ENCODE measurements around the gene LENG8.
"Not testable (repeated sequence)": the region's sequence is repeated elsewhere in the genome, so short reads cannot be mapped to it uniquely, and the experiment has no call there.

The LENG8 gene

GRCh38 chr19:54446349-54446748, 2.6 kb upstream of the LENG8 start:
- not testable (repeated sequence) for DNase-seq, H3K9me3 Mint-ChIP-seq, H3K4me3 Mint-ChIP-seq, H3K27me3 Mint-ChIP-seq, H3K27ac Mint-ChIP-seq
- peaks cover 73% of the 10 kb centered on the region for H3K36me3 Mint-ChIP-seq (ENCODE audit: low read depth)
- H3K4me1 Mint-ChIP-seq (ENCODE audit: low read depth) = peaks cover 32% of the 10 kb centered on the region

GRCh38 chr19:54448040-54448773, 792 bp upstream of the LENG8 start:
- H3K4me1 Mint-ChIP-seq (ENCODE audit: low read depth) = peaks cover 48% of the 10 kb centered on the region
- DNase-seq = no peak
- no peaks in the 10 kb centered on the region for H3K9me3 Mint-ChIP-seq
- H3K36me3 Mint-ChIP-seq (ENCODE audit: low read depth) = peaks cover 78% of the 10 kb centered on the region
- H3K4me3 Mint-ChIP-seq = peak overlapping the region; percentile 98
- H3K27me3 Mint-ChIP-seq = no peaks in the 10 kb centered on the region
- H3K27ac Mint-ChIP-seq = peak overlapping the region; percentile 98

- no peak for DNase-seq
- peak overlapping the region; percentile 98 for H3K4me3 Mint-ChIP-seq
- H3K36me3 Mint-ChIP-seq (ENCODE audit: low read depth) = peaks cover 84% of the 10 kb centered on the region
- no peaks in the 10 kb centered on the region for H3K9me3 Mint-ChIP-seq
- peaks cover 48% of the 10 kb centered on the region for H3K4me1 Mint-ChIP-seq (ENCODE audit: low read depth)
- H3K27me3 Mint-ChIP-seq = no peaks in the 10 kb centered on the region
- H3K27ac Mint-ChIP-seq = peak overlapping the region; percentile 98
Measured at GRCh38 chr19:54449701-54450069, 686 bp downstream of the LENG8 start.

- peak overlapping the region; percentile 98 for H3K27ac Mint-ChIP-seq
- no peaks in the 10 kb centered on the region for H3K27me3 Mint-ChIP-seq
- H3K9me3 Mint-ChIP-seq = no peaks in the 10 kb centered on the region
- H3K4me3 Mint-ChIP-seq = peak overlapping the region; percentile 98
- DNase-seq = peak; percentile 26
- peaks cover 44% of the 10 kb centered on the region for H3K4me1 Mint-ChIP-seq (ENCODE audit: low read depth)
- H3K36me3 Mint-ChIP-seq (ENCODE audit: low read depth) = peaks cover 85% of the 10 kb centered on the region
Measured at GRCh38 chr19:54451331-54451871, 2.4 kb downstream of the LENG8 start.

DNA sequence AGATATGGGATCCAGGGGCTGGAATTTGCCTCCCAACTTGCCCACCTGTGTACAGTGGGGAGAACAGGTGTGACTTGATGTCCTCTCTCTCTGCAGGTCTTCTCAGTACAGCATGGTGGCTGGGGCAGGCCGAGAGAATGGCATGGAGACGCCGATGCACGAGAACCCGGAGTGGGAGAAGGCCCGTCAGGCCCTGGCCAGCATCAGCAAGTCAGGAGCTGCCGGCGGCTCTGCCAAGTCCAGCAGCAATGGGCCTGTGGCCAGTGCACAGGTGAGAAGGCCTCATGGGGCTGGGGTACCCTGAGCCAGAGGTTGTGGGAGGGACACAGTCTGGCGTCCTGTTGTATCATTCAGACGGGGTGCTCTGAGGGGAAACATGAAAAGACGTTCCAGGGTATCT, 3.0 kb downstream of the LENG8 start:
- no peak for DNase-seq
- Mint-ChIP-seq H3K36me3 (ENCODE audit: low read depth) (peaks cover 90% of the 10 kb centered on the region), H3K4me1 (ENCODE audit: low read depth) (peaks cover 41% of the 10 kb centered on the region), H3K27me3 (no peaks in the 10 kb centered on the region), H3K4me3 (peak overlapping the region; percentile 98), H3K9me3 (no peaks in the 10 kb centered on the region), H3K27ac (peak overlapping the region; percentile 98)

GRCh38 chr19:54452626-54453025, 3.6 kb downstream of the LENG8 start:
- H3K4me1 Mint-ChIP-seq (ENCODE audit: low read depth) = peaks cover 35% of the 10 kb centered on the region
- H3K9me3 Mint-ChIP-seq = no peaks in the 10 kb centered on the region
- DNase-seq = no peak
- H3K4me3 Mint-ChIP-seq = no peak overlapping the region
- no peaks in the 10 kb centered on the region for H3K27me3 Mint-ChIP-seq
- H3K27ac Mint-ChIP-seq = peak overlapping the region; percentile 36
- H3K36me3 Mint-ChIP-seq (ENCODE audit: low read depth) = peaks cover 94% of the 10 kb centered on the region

DNA sequence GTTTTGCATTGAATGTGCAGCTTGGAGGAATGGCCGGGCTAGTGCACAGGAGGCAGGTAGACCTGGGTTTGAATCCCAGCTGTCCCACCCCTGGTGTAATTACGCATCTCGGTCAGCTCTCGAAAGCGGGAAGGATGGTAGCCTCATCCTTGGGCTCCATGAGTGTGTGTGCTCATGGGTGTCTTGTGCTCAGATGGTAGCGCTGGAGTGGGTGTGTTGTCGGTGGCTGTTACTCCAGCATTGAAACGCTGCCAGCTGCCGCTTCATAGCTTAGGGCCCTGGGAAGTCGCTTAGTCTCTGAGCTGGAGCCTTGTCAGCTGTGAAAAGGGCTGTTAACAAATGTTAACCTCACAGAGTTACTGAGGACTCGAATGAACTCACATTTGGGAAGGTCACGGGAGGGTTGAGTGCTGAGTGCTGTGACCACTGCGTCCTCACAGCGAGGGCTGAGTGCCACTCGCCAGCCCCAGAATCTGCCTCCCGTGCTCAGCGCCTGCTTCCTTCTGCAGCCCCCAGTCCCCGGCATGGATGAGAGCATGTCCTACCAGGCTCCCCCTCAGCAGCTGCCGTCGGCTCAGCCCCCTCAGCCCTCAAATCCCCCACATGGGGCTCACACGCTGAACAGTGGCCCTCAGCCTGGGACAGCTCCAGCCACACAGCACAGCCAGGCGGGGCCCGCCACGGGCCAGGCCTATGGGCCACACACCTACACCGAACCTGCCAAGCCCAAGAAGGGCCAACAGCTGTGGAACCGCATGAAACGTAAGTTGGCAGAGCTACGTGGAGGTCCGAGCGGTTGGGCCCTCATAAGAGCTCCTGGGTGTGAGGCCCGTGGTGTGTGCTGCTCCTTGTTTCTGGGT, 5.2 kb downstream of the LENG8 start:
- H3K4me3 Mint-ChIP-seq = no peak overlapping the region

GRCh38 chr19:54454781-54455675, 6.0 kb downstream of the LENG8 start:
- H3K36me3 Mint-ChIP-seq (ENCODE audit: low read depth) = peaks cover 98% of the 10 kb centered on the region
- no peak overlapping the region for H3K4me3 Mint-ChIP-seq
- H3K27ac Mint-ChIP-seq = no peak overlapping the region
- H3K4me1 Mint-ChIP-seq (ENCODE audit: low read depth) = peaks cover 46% of the 10 kb centered on the region
- DNase-seq = no peak
- H3K9me3 Mint-ChIP-seq = no peaks in the 10 kb centered on the region
- H3K27me3 Mint-ChIP-seq = no peaks in the 10 kb centered on the region

More for the DNA sequence above, 5.2 kb downstream of the LENG8 start:
- Mint-ChIP-seq H3K9me3 (no peaks in the 10 kb centered on the region), H3K36me3 (ENCODE audit: low read depth) (peaks cover 96% of the 10 kb centered on the region), H3K27me3 (no peaks in the 10 kb centered on the region), H3K4me1 (ENCODE audit: low read depth) (peaks cover 42% of the 10 kb centered on the region), H3K27ac (no peak overlapping the region)
- no peak for DNase-seq

GRCh38 chr19:54455786-54456422, 6.9 kb downstream of the LENG8 start:
- DNase-seq = no peak
- peaks cover 39% of the 10 kb centered on the region for H3K4me1 Mint-ChIP-seq (ENCODE audit: low read depth)
- H3K27ac Mint-ChIP-seq = no peak overlapping the region
- H3K36me3 Mint-ChIP-seq (ENCODE audit: low read depth) = peaks cover 93% of the 10 kb centered on the region
- H3K9me3 Mint-ChIP-seq = no peaks in the 10 kb centered on the region
- H3K27me3 Mint-ChIP-seq = no peaks in the 10 kb centered on the region
- H3K4me3 Mint-ChIP-seq = no peak overlapping the region

GRCh38 chr19:54456423-54457373, 7.7 kb downstream of the LENG8 start:
- Mint-ChIP-seq H3K36me3 (ENCODE audit: low read depth) (peaks cover 93% of the 10 kb centered on the region), H3K27ac (no peak overlapping the region), H3K4me3 (no peak overlapping the region), H3K9me3 (no peaks in the 10 kb centered on the region), H3K27me3 (no peaks in the 10 kb centered on the region), H3K4me1 (ENCODE audit: low read depth) (peaks cover 35% of the 10 kb centered on the region)
- DNase-seq = no peak

DNA sequence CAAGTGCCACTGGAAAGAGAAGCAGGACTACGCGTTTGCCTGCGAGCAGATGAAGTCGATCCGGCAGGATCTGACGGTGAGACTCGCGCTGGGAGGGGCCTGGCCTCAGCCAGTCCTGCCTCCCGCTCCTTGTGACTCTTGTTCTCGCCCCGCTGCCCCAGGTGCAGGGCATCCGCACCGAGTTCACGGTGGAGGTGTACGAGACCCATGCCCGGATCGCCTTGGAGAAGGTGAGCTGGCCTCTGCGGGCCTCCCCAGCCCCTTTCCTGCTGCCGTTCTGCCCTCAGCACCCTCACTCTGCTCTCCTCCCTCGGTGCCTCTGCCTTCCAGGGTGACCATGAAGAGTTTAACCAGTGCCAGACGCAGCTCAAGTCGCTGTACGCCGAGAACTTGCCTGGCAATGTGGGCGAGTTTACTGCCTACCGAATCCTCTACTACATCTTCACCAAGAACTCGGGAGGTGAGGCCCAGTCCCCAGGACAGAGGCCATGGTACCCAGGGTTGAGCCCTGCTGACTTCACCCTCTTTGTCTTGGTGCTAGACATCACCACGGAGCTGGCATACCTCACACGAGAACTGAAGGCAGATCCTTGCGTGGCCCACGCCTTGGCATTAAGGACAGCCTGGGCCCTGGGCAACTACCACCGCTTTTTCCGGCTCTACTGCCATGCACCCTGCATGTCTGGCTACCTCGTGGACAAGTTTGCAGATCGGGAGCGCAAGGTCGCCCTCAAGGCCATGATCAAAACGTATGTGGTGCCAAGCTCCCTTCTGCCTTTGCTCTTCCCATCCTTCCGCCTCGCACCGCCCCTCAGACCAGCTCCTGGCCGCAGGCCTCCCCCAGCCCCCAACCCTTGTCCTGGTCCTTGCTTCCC, 9.0 kb downstream of the LENG8 start:
- Mint-ChIP-seq H3K27me3 (no peaks in the 10 kb centered on the region), H3K4me1 (ENCODE audit: low read depth) (peaks cover 30% of the 10 kb centered on the region), H3K36me3 (ENCODE audit: low read depth) (peaks cover 92% of the 10 kb centered on the region), H3K9me3 (no peaks in the 10 kb centered on the region), H3K27ac (peak overlapping the region; percentile 77), H3K4me3 (no peak overlapping the region)
- DNase-seq = no peak

DNA sequence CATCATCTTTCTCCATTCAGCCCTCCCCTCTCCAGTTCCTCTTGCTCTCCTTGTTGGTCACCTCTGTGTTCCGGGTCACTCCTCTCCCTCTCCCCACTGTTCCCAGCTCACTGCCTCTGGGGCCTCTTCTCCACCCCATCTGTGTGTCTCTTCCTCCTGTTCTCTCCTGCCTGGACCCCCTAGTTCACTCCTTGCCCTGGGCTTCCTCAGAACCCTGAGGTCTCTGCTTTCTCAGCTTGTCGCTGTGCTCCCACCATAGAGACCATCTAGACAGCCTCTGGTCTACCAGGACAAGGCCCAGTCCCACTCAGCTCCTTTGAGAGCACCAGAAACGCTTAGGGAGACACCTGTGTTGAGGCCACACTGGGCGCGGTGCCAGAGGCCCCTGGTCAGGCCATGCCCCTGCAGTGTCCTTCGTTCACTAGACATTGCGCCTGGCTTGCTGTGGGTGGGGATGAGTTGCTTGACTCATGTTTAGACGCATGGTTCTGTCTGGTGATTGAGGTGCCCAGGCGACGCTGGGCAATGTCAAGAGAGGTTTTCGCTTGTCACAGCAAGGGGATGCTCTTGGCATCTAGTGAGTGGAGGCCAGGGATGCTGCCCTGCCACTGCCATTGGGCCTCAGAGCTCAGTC, 9.8 kb downstream of the LENG8 start:
- H3K4me1 Mint-ChIP-seq (ENCODE audit: low read depth) = peaks cover 30% of the 10 kb centered on the region
- DNase-seq = no peak
- no peaks in the 10 kb centered on the region for H3K27me3 Mint-ChIP-seq
- no peak overlapping the region for H3K4me3 Mint-ChIP-seq
- H3K36me3 Mint-ChIP-seq (ENCODE audit: low read depth) = peaks cover 85% of the 10 kb centered on the region
- no peaks in the 10 kb centered on the region for H3K9me3 Mint-ChIP-seq
- peak overlapping the region; percentile 77 for H3K27ac Mint-ChIP-seq
